Neutrophil (primary cell): ENCODE results near the gene DNAJB11.

Experiments used
- H3K27ac ChIP-seq: fragments of 200-600 bp; sonication (generic); 2 replicates; pipeline ENCODE4 v1.5.1; 2016; ENCODE audit warnings: mild to moderate bottlenecking, moderate library complexity
- H3K27me3 ChIP-seq: fragments of 200-600 bp; sonication (generic); 2 replicates; pipeline ENCODE4 v1.6.0; 2016; ENCODE audit warnings: mild to moderate bottlenecking
- H3K36me3 ChIP-seq: fragments of 200-600 bp; sonication (generic); 2 replicates; pipeline ENCODE4 v1.5.1; 2017
- H3K4me1 ChIP-seq, 2 experiments: fragments of 200-600 bp in 1 of 2; sonication (generic) in 1 of 2; 1 replicate in 1 of 2; 2 replicates in 1 of 2; pipeline versions ENCODE4 v1.5.1 to v1.6.1; 2013 to 2016; ENCODE audit warnings: low read depth in 1 of 2, low read length in 1 of 2, mild to moderate bottlenecking in 1 of 2, moderate library complexity in 1 of 2; ENCODE audit not compliant: control insufficient read depth in 1 of 2, insufficient read depth in 1 of 2
- H3K4me3 ChIP-seq, 2 experiments: fragments of 200-600 bp in 1 of 2; sonication (generic) in 1 of 2; 1 replicate in 1 of 2; 2 replicates in 1 of 2; pipeline ENCODE4 v1.5.1; 2013 to 2016; ENCODE audit warnings: low read depth in 1 of 2, low read length in 1 of 2, mild to moderate bottlenecking in 1 of 2, moderate library complexity in 1 of 2
- H3K9me3 ChIP-seq: fragments of 200-600 bp; sonication (generic); 2 replicates; pipeline ENCODE4 v1.5.1; 2016
- CTCF ChIP-seq: fragments of 200-600 bp; sonication (generic); IDR thresholded peaks from 2 replicates; pipeline ENCODE4 v1.5.1; 2016; ENCODE audit warnings: antibody characterized with exemption

The DNAJB11 gene

GRCh38 chr3:186624598-186624997, 54.1 kb downstream of the DNAJB11 start:
- no peak for TF ChIP-seq CTCF
- no peak overlapping the region for H3K4me3 ChIP-seq
- peaks cover 17% of the 10 kb centered on the region for H3K27me3 ChIP-seq

GRCh38 chr3:186625600-186626042, 55.1 kb downstream of the DNAJB11 start:
- H3K27ac ChIP-seq, result no peak overlapping the region
- H3K4me1 ChIP-seq, result no peaks in the 10 kb centered on the region
- TF ChIP-seq CTCF, result no peak
- H3K9me3 ChIP-seq, result no peaks in the 10 kb centered on the region
- H3K4me3 ChIP-seq, result no peak overlapping the region
- H3K36me3 ChIP-seq, result no peaks in the 10 kb centered on the region
- H3K27me3 ChIP-seq, result peaks cover 21% of the 10 kb centered on the region

More at GRCh38 chr3:186624598-186624997, 54.1 kb downstream of the DNAJB11 start:
- H3K36me3 ChIP-seq, result no peaks in the 10 kb centered on the region
- H3K9me3 ChIP-seq, result no peaks in the 10 kb centered on the region
- no peaks in the 10 kb centered on the region for H3K4me1 ChIP-seq
- no peak overlapping the region for H3K27ac ChIP-seq

- H3K36me3 ChIP-seq, result no peaks in the 10 kb centered on the region
- H3K4me3 ChIP-seq, result no peak overlapping the region
- no peak for TF ChIP-seq CTCF
- H3K4me1 ChIP-seq, result no peaks in the 10 kb centered on the region
- no peaks in the 10 kb centered on the region for H3K9me3 ChIP-seq
- H3K27ac ChIP-seq, result no peak overlapping the region
- peaks cover 21% of the 10 kb centered on the region for H3K27me3 ChIP-seq
Measured at GRCh38 chr3:186626254-186626847, 55.8 kb downstream of the DNAJB11 start.

GRCh38 chr3:186627852-186628414, 57.4 kb downstream of the DNAJB11 start:
- no peak overlapping the region for H3K4me3 ChIP-seq
- no peak for TF ChIP-seq CTCF
- H3K4me1 ChIP-seq, result no peaks in the 10 kb centered on the region
- no peak overlapping the region for H3K27ac ChIP-seq
- H3K36me3 ChIP-seq, result no peaks in the 10 kb centered on the region
- peaks cover 21% of the 10 kb centered on the region for H3K27me3 ChIP-seq
- H3K9me3 ChIP-seq, result no peaks in the 10 kb centered on the region

- Histone ChIP-seq H3K4me1 (no peaks in the 10 kb centered on the region), H3K4me3 (no peak overlapping the region), H3K27me3 (peaks cover 21% of the 10 kb centered on the region), H3K27ac (no peak overlapping the region), H3K9me3 (no peaks in the 10 kb centered on the region), H3K36me3 (no peaks in the 10 kb centered on the region)
- TF ChIP-seq CTCF, result no peak
Measured at GRCh38 chr3:186628756-186629155, 58.2 kb downstream of the DNAJB11 start.
